H9 (cell line): ENCODE results near the gene SUMO2. TPM values are rescaled to one million over a fixed set of nuclear protein-coding genes. Genes with fewer than 3 reads are reported as not detected.
"Not testable (repeated sequence)": the region's sequence is repeated elsewhere in the genome, so short reads cannot be mapped to it uniquely, and the experiment has no call there.

ENCODE experiments used
- DNase-seq: peaks from one replicate; pipeline ENCODE4 v3.0.0-alpha.2; 2017
- H2AFZ ChIP-seq: one replicate; pipeline ENCODE4 v1.6.1; 2013; ENCODE audit warnings: mild to moderate bottlenecking, low read length, control low read depth, moderate library complexity
- H2AK5ac ChIP-seq: 2 replicates; pipeline ENCODE4 v1.6.1; 2013; ENCODE audit warnings: low read length, control low read depth, mixed read lengths; ENCODE audit not compliant: insufficient read length
- H2BK120ac ChIP-seq: one replicate; pipeline ENCODE4 v1.6.1; 2013; ENCODE audit warnings: low read depth, mild to moderate bottlenecking, low read length, control low read depth, inconsistent platforms; ENCODE audit not compliant: poor library complexity, severe bottlenecking
- H2BK12ac ChIP-seq: 2 replicates; pipeline ENCODE4 v1.6.1; 2013; ENCODE audit warnings: low read length, control low read depth, mixed read lengths, low read depth; ENCODE audit not compliant: insufficient read length
- H2BK15ac ChIP-seq: 2 replicates; pipeline ENCODE4 v1.6.1; 2013; ENCODE audit warnings: low read depth, low read length, control low read depth
- H2BK20ac ChIP-seq: one replicate; pipeline ENCODE4 v1.6.1; 2013; ENCODE audit warnings: low read depth, mild to moderate bottlenecking, low read length, control low read depth, inconsistent platforms; ENCODE audit not compliant: poor library complexity, severe bottlenecking
- H2BK5ac ChIP-seq: 2 replicates; pipeline ENCODE4 v1.6.1; 2013; ENCODE audit warnings: low read length, control low read depth, mixed read lengths; ENCODE audit not compliant: insufficient read length
- H3K14ac ChIP-seq: 2 replicates; pipeline ENCODE4 v1.6.1; 2013; ENCODE audit warnings: low read length, control low read depth; ENCODE audit not compliant: insufficient read depth
- H3K18ac ChIP-seq: 2 replicates; pipeline ENCODE4 v1.6.1; 2013; ENCODE audit warnings: low read depth, mild to moderate bottlenecking, mixed read lengths, low read length, control low read depth; ENCODE audit not compliant: insufficient read length
- H3K23ac ChIP-seq: 2 replicates; pipeline ENCODE4 v1.6.1; 2013; ENCODE audit warnings: low read length, control low read depth, mixed read lengths, low read depth; ENCODE audit not compliant: insufficient read length
- H3K23me2 ChIP-seq: 2 replicates; pipeline ENCODE4 v1.6.1; 2013; ENCODE audit warnings: low read depth, mild to moderate bottlenecking, mixed read lengths, low read length, control low read depth; ENCODE audit not compliant: insufficient read length, poor library complexity, severe bottlenecking
- H3K27ac ChIP-seq: 2 replicates; pipeline ENCODE4 v1.5.1; 2013; ENCODE audit warnings: low read length, control low read depth, mixed read lengths, low read depth; ENCODE audit not compliant: insufficient read length
- H3K27me3 ChIP-seq: 2 replicates; pipeline ENCODE4 v1.6.1; 2013; ENCODE audit warnings: low read length, control low read depth, inconsistent platforms; ENCODE audit not compliant: insufficient read depth
- H3K4ac ChIP-seq: 2 replicates; pipeline ENCODE4 v1.6.1; 2013; ENCODE audit warnings: low read depth, mild to moderate bottlenecking, control low read depth, inconsistent platforms, low read length, moderate library complexity
- H3K4me1 ChIP-seq: 2 replicates; pipeline ENCODE4 v1.6.1; 2013; ENCODE audit warnings: low read length, control low read depth, inconsistent platforms; ENCODE audit not compliant: insufficient read depth
- H3K4me2 ChIP-seq: 2 replicates; pipeline ENCODE4 v1.6.1; 2013; ENCODE audit warnings: low read length, control low read depth, mixed read lengths; ENCODE audit not compliant: insufficient read length, insufficient read depth
- H3K56ac ChIP-seq: 2 replicates; pipeline ENCODE4 v1.6.1; 2013; ENCODE audit warnings: low read depth, mild to moderate bottlenecking, mixed read lengths, low read length, control low read depth; ENCODE audit not compliant: insufficient read length
- H3K79me1 ChIP-seq: 2 replicates; pipeline ENCODE4 v1.6.1; 2013; ENCODE audit warnings: low read depth, mild to moderate bottlenecking, moderate library complexity, low read length, control low read depth, inconsistent platforms; ENCODE audit not compliant: insufficient read depth, poor library complexity, severe bottlenecking
- H3K79me2 ChIP-seq: 2 replicates; pipeline ENCODE4 v1.6.1; 2013; ENCODE audit warnings: low read length, control low read depth, inconsistent platforms; ENCODE audit not compliant: insufficient read depth
- H3K9ac ChIP-seq: 2 replicates; pipeline ENCODE4 v1.6.1; 2013; ENCODE audit warnings: low read length, control low read depth, mixed read lengths; ENCODE audit not compliant: insufficient read length; ENCODE audit errors: extremely low read depth
- H3K9me3 ChIP-seq: one replicate; pipeline ENCODE4 v1.6.1; 2013; ENCODE audit warnings: low read depth, low read length, inconsistent platforms; ENCODE audit not compliant: control insufficient read depth
- H3T11ph ChIP-seq: one replicate; pipeline ENCODE4 v1.6.1; 2013; ENCODE audit warnings: mild to moderate bottlenecking, low read length, control low read depth, inconsistent platforms
- H4K20me1 ChIP-seq: one replicate; pipeline ENCODE4 v1.6.1; 2013; ENCODE audit not compliant: control insufficient read depth, insufficient read length, insufficient read depth
- H4K5ac ChIP-seq: 2 replicates; pipeline ENCODE4 v1.6.1; 2013; ENCODE audit warnings: low read depth, mild to moderate bottlenecking, mixed read lengths, low read length, control low read depth; ENCODE audit not compliant: insufficient read length
- H4K8ac ChIP-seq: replicated peaks from 2 replicates; pipeline ENCODE4 v1.6.1; 2013; ENCODE audit warnings: low read length, control low read depth, mixed read lengths, low read depth; ENCODE audit not compliant: insufficient read length
- H4K91ac ChIP-seq: 2 replicates; pipeline ENCODE4 v1.6.1; 2013; ENCODE audit warnings: low read depth, mild to moderate bottlenecking, moderate library complexity, mixed read lengths, low read length, control low read depth; ENCODE audit not compliant: insufficient read length
- H3K27ac Mint-ChIP-seq, 3 experiments: 2 replicates in 2 of 3; 3 replicates in 1 of 3; pipeline ENCODE4 v1.8.0; 2020 to 2021; ENCODE audit warnings: mixed read lengths in 3 of 3, mild to moderate bottlenecking in 1 of 3, moderate library complexity in 1 of 3
- H3K27me3 Mint-ChIP-seq: 2 replicates; pipeline ENCODE4 v1.8.0; 2021; ENCODE audit warnings: low read depth, mild to moderate bottlenecking, moderate library complexity, mixed read lengths
- H3K36me3 Mint-ChIP-seq, 3 experiments: 2 replicates in 2 of 3; 3 replicates in 1 of 3; pipeline ENCODE4 v1.8.0; 2020 to 2021; ENCODE audit warnings: low read depth in 3 of 3, mixed read lengths in 3 of 3; ENCODE audit not compliant: insufficient read depth in 1 of 3
- H3K4me1 Mint-ChIP-seq, 2 experiments: 2 replicates each; pipeline ENCODE4 v1.8.0; 2020; ENCODE audit warnings: mixed read lengths in 2 of 2
- H3K4me3 Mint-ChIP-seq, 2 experiments: 2 replicates in 1 of 2; 3 replicates in 1 of 2; pipeline ENCODE4 v1.8.0; 2020 to 2021; ENCODE audit warnings: mild to moderate bottlenecking in 2 of 2, mixed read lengths in 2 of 2, moderate library complexity in 1 of 2
- H3K9me3 Mint-ChIP-seq, 2 experiments: 2 replicates in 1 of 2; 3 replicates in 1 of 2; pipeline ENCODE4 v1.8.0; 2020; ENCODE audit warnings: mild to moderate bottlenecking in 2 of 2, mixed read lengths in 2 of 2, moderate library complexity in 1 of 2
- CTCF ChIP-seq: fragments of 200-600 bp; sonication (generic); conservative IDR thresholded peaks from 3 replicates; pipeline ENCODE4 v1.8.0; 2021; ENCODE audit warnings: antibody characterized with exemption, mild to moderate bottlenecking
- WGBS: extraction: QIAGEN DNeasy Blood & Tissue Kit; methylation state at CpG from one replicate; pipeline ENCODE4 v1.1.7; 2013; ENCODE audit warnings: missing lambda C conversion rate, low lambda C conversion rate, mixed read lengths; ENCODE audit not compliant: insufficient read length; ENCODE audit errors: extremely low coverage; 5-methylcytosine and 5-hydroxymethylcytosine counted together
- total RNA-seq: library from RNA; stranded (reverse); gene quantifications from 2 replicates; pipeline ENCODE4 v1.2.1, GENCODE V29; 2021

Gene SUMO2
- total RNA-seq, 1 experiment from 2014 or later: 813 TPM

GRCh38 chr17:75168998-75169397, 13.8 kb downstream of the SUMO2 start:
- peaks cover 2% of the 10 kb centered on the region; the same call in 1 of the 2 replicates for H3K79me2 ChIP-seq
- no peak overlapping the region for H3K27ac Mint-ChIP-seq
- no peak overlapping the region for H3K56ac ChIP-seq
- H3K27ac ChIP-seq: no peak overlapping the region
- no peak overlapping the region for H3K4ac ChIP-seq
- H3K27me3 Mint-ChIP-seq: no peaks in the 10 kb centered on the region
- no peak overlapping the region for H3K23ac ChIP-seq
- H3K14ac ChIP-seq: no peak overlapping the region
- H2AFZ ChIP-seq: no peak overlapping the region
- no peaks in the 10 kb centered on the region for H3K27me3 ChIP-seq
- no peak overlapping the region for H2BK5ac ChIP-seq
- no peak overlapping the region for H3K9ac ChIP-seq
- no peaks in the 10 kb centered on the region for H4K20me1 ChIP-seq
- H3K23me2 ChIP-seq: no peaks in the 10 kb centered on the region
- H2AK5ac ChIP-seq: no peak overlapping the region
- no peak overlapping the region for H3K4me2 ChIP-seq
- no peak overlapping the region for H4K5ac ChIP-seq
- H3K79me1 ChIP-seq: peaks cover 15% of the 10 kb centered on the region
- peaks cover 31 to 71% (median 63%) of the 10 kb centered on the region in 3 experiments for H3K36me3 Mint-ChIP-seq
- TF ChIP-seq CTCF: no peak
- H3K9me3 Mint-ChIP-seq: no peaks in the 10 kb centered on the region
- no peak overlapping the region for H2BK12ac ChIP-seq
- H4K91ac ChIP-seq: no peak overlapping the region
- no peaks in the 10 kb centered on the region for H3K9me3 ChIP-seq
- H3K4me3 Mint-ChIP-seq: no peak overlapping the region
- no peak for DNase-seq
- H2BK15ac ChIP-seq: no peak overlapping the region
- WGBS: no CpG with 5 or more reads among the region's 4 CpGs
- no peak overlapping the region for H2BK20ac ChIP-seq
- H3K4me1 Mint-ChIP-seq: peaks cover 0 to 3% of the 10 kb centered on the region in 2 experiments; a peak in 2 of 4 replicates
- H2BK120ac ChIP-seq: no peak overlapping the region
- H4K8ac ChIP-seq: no peak overlapping the region
- H3K4me1 ChIP-seq: no peaks in the 10 kb centered on the region
- no peak overlapping the region for H3K18ac ChIP-seq
- H3T11ph ChIP-seq: no peak overlapping the region

GRCh38 chr17:75164606-75165005, 18.2 kb downstream of the SUMO2 start:
- H4K8ac ChIP-seq, H3K23ac ChIP-seq, H3K18ac ChIP-seq, H3K23me2 ChIP-seq, H3K4me1 ChIP-seq, H3K4ac ChIP-seq, H3K9me3 ChIP-seq, H3K9ac ChIP-seq, H3K27ac Mint-ChIP-seq, H3K79me1 ChIP-seq, H3K27me3 Mint-ChIP-seq, H3K4me2 ChIP-seq, H2BK5ac ChIP-seq, H2BK12ac ChIP-seq, H2BK20ac ChIP-seq, H3K9me3 Mint-ChIP-seq, H3K27me3 ChIP-seq, H2AK5ac ChIP-seq, H2AFZ ChIP-seq, H4K91ac ChIP-seq, H3K14ac ChIP-seq, H4K20me1 ChIP-seq, H2BK15ac ChIP-seq, H3K27ac ChIP-seq, H3K79me2 ChIP-seq, DNase-seq, H3T11ph ChIP-seq, H2BK120ac ChIP-seq, H3K56ac ChIP-seq, H4K5ac ChIP-seq, H3K4me1 Mint-ChIP-seq, H3K4me3 Mint-ChIP-seq: not testable (repeated sequence)
- H3K36me3 Mint-ChIP-seq: peaks cover 15 to 47% (median 37%) of the 10 kb centered on the region in 3 experiments; a peak in 6 of 7 replicates
- no CpG with 5 or more reads among the region's 15 CpGs for WGBS
